Measurements from ENCODE around the gene ELOB.

GRCh38 chr16:2751577-2752034, 25.5 kb downstream of the ELOB start:
- no peak for TF ChIP-seq TAF1 (IDR thresholded peaks at IDR 0.05; ENCODE audit: low read depth, low read length)
- no peak for TF ChIP-seq POLR2A (IDR thresholded peaks at IDR 0.05; ENCODE audit: low read depth, low read length)
- peak; percentile 75; the same call in 1 of the 2 replicates for TF ChIP-seq POLR2AphosphoS5 (IDR thresholded peaks at IDR 0.05; ENCODE audit: low read depth, low read length)
- no peak for TF ChIP-seq PAX5 (IDR thresholded peaks at IDR 0.05; ENCODE audit: insufficient read depth, low read length, severe bottlenecking)

Data from GM12891 (cell line).